NCI-H82 treated with DMSO at 0.1 percent for 48 hours (cell line): Measurements from ENCODE around the gene KIFC1.
"Not testable (repeated sequence)": the region's sequence is repeated elsewhere in the genome, so short reads cannot be mapped to it uniquely, and the experiment has no call there.

Experiments used
- DNase-seq: peaks from one replicate; lab custom pipeline; 2025; ENCODE audit not compliant: unreplicated experiment; lab: John Stamatoyannopoulos, UW

Gene KIFC1

GRCh38 chr6:33373960-33374910 lies 17.4 kb upstream of the KIFC1 start:
- no peak for DNase-seq

GRCh38 chr6:33375143-33375671 lies 16.4 kb upstream of the KIFC1 start:
- DNase-seq: no peak

- no peak for DNase-seq
Measured at GRCh38 chr6:33377171-33377570, 14.5 kb upstream of the KIFC1 start.

- DNase-seq: not testable (repeated sequence)
Measured at GRCh38 chr6:33379184-33379583, 12.4 kb upstream of the KIFC1 start.

GRCh38 chr6:33380272-33380981 lies 11.2 kb upstream of the KIFC1 start:
- DNase-seq: no peak

GRCh38 chr6:33383427-33384185 lies 8.0 kb upstream of the KIFC1 start:
- DNase-seq: no peak

GRCh38 chr6:33384581-33385020 lies 7.0 kb upstream of the KIFC1 start:
- DNase-seq: peak; percentile 34

- no peak for DNase-seq
Measured at GRCh38 chr6:33390173-33390572, 1.4 kb upstream of the KIFC1 start.

- no peak for DNase-seq
Measured at GRCh38 chr6:33390767-33391277, 801 bp upstream of the KIFC1 start.

GRCh38 chr6:33391922-33392594 lies 435 bp downstream of the KIFC1 start:
- no peak for DNase-seq

GRCh38 chr6:33392595-33392948 lies 949 bp downstream of the KIFC1 start:
- no peak for DNase-seq

- no peak for DNase-seq
Measured at GRCh38 chr6:33392979-33393378, 1.4 kb downstream of the KIFC1 start.

- no peak for DNase-seq
Measured at GRCh38 chr6:33397541-33397940, 5.9 kb downstream of the KIFC1 start.

- DNase-seq: not testable (repeated sequence)
Measured at GRCh38 chr6:33398601-33399000, 7.0 kb downstream of the KIFC1 start.

- DNase-seq: not testable (repeated sequence)
Measured at GRCh38 chr6:33399881-33400280, 8.3 kb downstream of the KIFC1 start.

- DNase-seq: no peak
Measured at GRCh38 chr6:33404884-33405283, 13.3 kb downstream of the KIFC1 start.

- no peak for DNase-seq
Measured at GRCh38 chr6:33405386-33405940, 13.8 kb downstream of the KIFC1 start.

- DNase-seq: no peak
Measured at GRCh38 chr6:33406126-33406525, 14.5 kb downstream of the KIFC1 start.

- DNase-seq: no peak
Measured at GRCh38 chr6:33407132-33407718, 15.6 kb downstream of the KIFC1 start.
